Uterus (tissue), 2 donors: ENCODE results near the gene RAB8A.

ENCODE experiments used
- POLR2A ChIP-seq, 2 donors: fragments of 450-650 bp; IDR thresholded peaks; one replicate each; pipeline ENCODE4 v1.6.1; 2016; ENCODE audit warnings: antibody characterized with exemption in 2 of 2, mild to moderate bottlenecking in 1 of 2, moderate library complexity in 1 of 2
- TF ChIP-seq, protein P1 (sequence below), 4 experiments: fragments of 200-600 bp in 2 of 4; fragments of 450-650 bp in 2 of 4; sonication (generic) in 2 of 4; IDR thresholded peaks; one replicate each; pipeline ENCODE4 v1.5.1; 2016 to 2019; ENCODE audit warnings: antibody characterized with exemption in 4 of 4, mild to moderate bottlenecking in 2 of 4, moderate library complexity in 1 of 4

DNA sequence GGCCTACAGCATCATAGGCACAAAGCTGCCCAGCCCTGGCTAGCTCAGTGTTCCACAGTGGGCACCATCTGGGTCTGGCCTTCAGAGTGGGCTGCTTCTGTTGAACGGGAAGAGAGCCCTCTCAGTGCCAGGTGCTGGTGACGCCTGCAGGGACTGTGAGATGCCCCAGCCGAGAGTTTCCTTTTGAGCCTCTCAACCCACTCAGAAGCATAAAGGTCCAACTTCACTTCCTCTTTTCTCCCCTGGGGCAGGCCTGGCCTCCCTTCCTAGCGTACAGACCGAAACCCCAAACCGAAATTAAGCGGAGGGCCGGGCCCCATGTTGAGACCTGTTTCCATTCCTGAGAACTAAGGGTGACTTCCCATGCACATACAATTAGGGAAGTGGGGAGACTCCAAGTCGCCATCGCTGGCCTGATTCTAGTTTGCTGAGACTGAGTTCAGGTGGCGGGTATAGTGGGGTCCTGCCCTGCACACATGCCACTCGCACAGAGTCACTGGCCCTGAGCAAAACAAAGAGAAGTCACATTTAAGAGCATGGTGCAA lies 6.9 kb downstream of the RAB8A start:
- TF ChIP-seq, protein P1, sequence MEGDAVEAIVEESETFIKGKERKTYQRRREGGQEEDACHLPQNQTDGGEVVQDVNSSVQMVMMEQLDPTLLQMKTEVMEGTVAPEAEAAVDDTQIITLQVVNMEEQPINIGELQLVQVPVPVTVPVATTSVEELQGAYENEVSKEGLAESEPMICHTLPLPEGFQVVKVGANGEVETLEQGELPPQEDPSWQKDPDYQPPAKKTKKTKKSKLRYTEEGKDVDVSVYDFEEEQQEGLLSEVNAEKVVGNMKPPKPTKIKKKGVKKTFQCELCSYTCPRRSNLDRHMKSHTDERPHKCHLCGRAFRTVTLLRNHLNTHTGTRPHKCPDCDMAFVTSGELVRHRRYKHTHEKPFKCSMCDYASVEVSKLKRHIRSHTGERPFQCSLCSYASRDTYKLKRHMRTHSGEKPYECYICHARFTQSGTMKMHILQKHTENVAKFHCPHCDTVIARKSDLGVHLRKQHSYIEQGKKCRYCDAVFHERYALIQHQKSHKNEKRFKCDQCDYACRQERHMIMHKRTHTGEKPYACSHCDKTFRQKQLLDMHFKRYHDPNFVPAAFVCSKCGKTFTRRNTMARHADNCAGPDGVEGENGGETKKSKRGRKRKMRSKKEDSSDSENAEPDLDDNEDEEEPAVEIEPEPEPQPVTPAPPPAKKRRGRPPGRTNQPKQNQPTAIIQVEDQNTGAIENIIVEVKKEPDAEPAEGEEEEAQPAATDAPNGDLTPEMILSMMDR (IDR thresholded peaks at IDR 0.05): no peak
- TF ChIP-seq POLR2A (IDR thresholded peaks at IDR 0.05): no peak
